Measurements from ENCODE around the gene DHRS2. TPM values are rescaled to one million over a fixed set of nuclear protein-coding genes. Genes with fewer than 3 reads are reported as not detected.

The DHRS2 gene
- total and polyA plus RNA-seq, 5 donors, result not detected

- DNase-seq (no peak), ATAC-seq (no peak)
- Histone ChIP-seq H3K9me3 (ENCODE audit: control insufficient read depth, low read length) (peaks cover 3% of the 10 kb centered on the region), H3K27ac (ENCODE audit: low read length) (no peak overlapping the region), H3K4me3 (ENCODE audit: low read length) (no peak overlapping the region), H3K27me3 (ENCODE audit: control insufficient read depth, insufficient read depth) (no peaks in the 10 kb centered on the region), H3K4me1 (ENCODE audit: control insufficient read depth, insufficient read depth, low read length) (no peaks in the 10 kb centered on the region)
- WGBS, result 88% methylated on average over 3 of the region's 3 CpGs
- intact Hi-C loops (cut with DNase I), result no loop called here
These were observed 11.2 kb upstream of the DHRS2 start for GRCh38 chr14:23624830-23625404.

- ATAC-seq (no peak), DNase-seq (no peak)
- no peaks in the 10 kb centered on the region for H3K27me3 ChIP-seq (ENCODE audit: control insufficient read depth, insufficient read depth)
- H3K27ac ChIP-seq (ENCODE audit: low read length), result no peak overlapping the region
- peaks cover 2% of the 10 kb centered on the region for H3K4me1 ChIP-seq (ENCODE audit: control insufficient read depth, insufficient read depth, low read length)
- intact Hi-C loops (cut with DNase I), result no loop called here
- peaks cover 3% of the 10 kb centered on the region for H3K9me3 ChIP-seq (ENCODE audit: control insufficient read depth, low read length)
- H3K4me3 ChIP-seq (ENCODE audit: low read length), result no peak overlapping the region
These were observed 9.2 kb upstream of the DHRS2 start for GRCh38 chr14:23626946-23627345.

- intact Hi-C loops (cut with DNase I), result no loop called here
- ATAC-seq (no peak), DNase-seq (no peak)
- H3K27me3 ChIP-seq (ENCODE audit: control insufficient read depth, insufficient read depth), result no peaks in the 10 kb centered on the region
- peaks cover 3% of the 10 kb centered on the region for H3K9me3 ChIP-seq (ENCODE audit: control insufficient read depth, low read length)
- H3K4me1 ChIP-seq (ENCODE audit: control insufficient read depth, insufficient read depth, low read length), result peaks cover 2% of the 10 kb centered on the region
- no peak overlapping the region for H3K27ac ChIP-seq (ENCODE audit: low read length)
- WGBS, result 84% methylated on average over 6 of the region's 6 CpGs
- no peak overlapping the region for H3K4me3 ChIP-seq (ENCODE audit: low read length)
These were observed 8.2 kb upstream of the DHRS2 start for GRCh38 chr14:23627961-23628360.

GRCh38 chr14:23629204-23629603, 7.0 kb upstream of the DHRS2 start:
- 38% methylated on average over 2 of the region's 2 CpGs for WGBS
- Histone ChIP-seq H3K4me1 (ENCODE audit: control insufficient read depth, insufficient read depth, low read length) (peaks cover 2% of the 10 kb centered on the region), H3K27ac (ENCODE audit: low read length) (no peak overlapping the region), H3K4me3 (ENCODE audit: low read length) (no peak overlapping the region), H3K9me3 (ENCODE audit: control insufficient read depth, low read length) (no peaks in the 10 kb centered on the region), H3K27me3 (ENCODE audit: control insufficient read depth, insufficient read depth) (no peaks in the 10 kb centered on the region)
- ATAC-seq (no peak), DNase-seq (no peak)
- intact Hi-C loops (cut with DNase I), result no loop called here

GRCh38 chr14:23629832-23630396, 6.2 kb upstream of the DHRS2 start:
- H3K4me3 ChIP-seq (ENCODE audit: low read length), result no peak overlapping the region
- no peaks in the 10 kb centered on the region for H3K9me3 ChIP-seq (ENCODE audit: control insufficient read depth, low read length)
- H3K4me1 ChIP-seq (ENCODE audit: control insufficient read depth, insufficient read depth, low read length), result peaks cover 2% of the 10 kb centered on the region
- no peak for ATAC-seq
- no peak for DNase-seq
- H3K27ac ChIP-seq (ENCODE audit: low read length), result no peak overlapping the region
- no peaks in the 10 kb centered on the region for H3K27me3 ChIP-seq (ENCODE audit: control insufficient read depth, insufficient read depth)
- intact Hi-C loops (cut with DNase I), result loop anchor here in 2 of 4 donors (5.0 to 10.0 kb wide), 2 partner anchors 295 to 297 kb away; no protein-coding TSS in a partner anchor

DNA sequence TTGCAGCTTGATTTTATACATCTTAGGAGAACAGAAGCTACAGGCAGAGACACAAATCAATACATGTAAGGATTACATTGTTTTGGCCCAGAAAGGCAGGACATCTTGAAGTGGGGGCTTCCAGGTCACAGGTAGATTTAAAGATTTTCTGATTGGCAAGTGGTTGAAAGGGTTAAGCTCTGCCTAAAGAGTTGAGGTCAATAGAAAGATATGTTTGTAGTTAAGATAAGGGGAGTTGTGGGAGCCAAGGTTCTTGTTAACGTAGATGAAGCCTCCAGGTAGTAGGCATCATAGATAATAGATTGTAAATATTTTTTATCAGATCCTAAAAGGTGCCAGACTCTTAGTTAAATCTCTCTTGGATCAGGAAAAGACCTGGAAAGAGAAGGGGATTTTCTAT, 5.5 kb upstream of the DHRS2 start:
- Histone ChIP-seq H3K4me3 (ENCODE audit: low read length) (no peak overlapping the region), H3K9me3 (ENCODE audit: control insufficient read depth, low read length) (no peaks in the 10 kb centered on the region), H3K27ac (ENCODE audit: low read length) (no peak overlapping the region), H3K27me3 (ENCODE audit: control insufficient read depth, insufficient read depth) (no peaks in the 10 kb centered on the region), H3K4me1 (ENCODE audit: control insufficient read depth, insufficient read depth, low read length) (peaks cover 2% of the 10 kb centered on the region)
- ATAC-seq (no peak), DNase-seq (no peak)
- WGBS, result 55% methylated on average over 1 of the region's 1 CpG
- intact Hi-C loops (cut with DNase I), result loop anchor here in 2 of 4 donors (5.0 to 10.0 kb wide), 2 partner anchors 294 to 297 kb away; no protein-coding TSS in a partner anchor

- H3K4me1 ChIP-seq (ENCODE audit: control insufficient read depth, insufficient read depth, low read length), result peaks cover 2% of the 10 kb centered on the region
- DNase-seq, result no peak
- no peaks in the 10 kb centered on the region for H3K27me3 ChIP-seq (ENCODE audit: control insufficient read depth, insufficient read depth)
- no peak overlapping the region for H3K4me3 ChIP-seq (ENCODE audit: low read length)
- H3K9me3 ChIP-seq (ENCODE audit: control insufficient read depth, low read length), result no peaks in the 10 kb centered on the region
- intact Hi-C loops (cut with DNase I), result loop anchor here in 2 of 4 donors (5.0 to 10.0 kb wide), 2 partner anchors 294 to 296 kb away; no protein-coding TSS in a partner anchor
- no peak overlapping the region for H3K27ac ChIP-seq (ENCODE audit: low read length)
- ATAC-seq, result no peak
These were observed 4.9 kb upstream of the DHRS2 start for GRCh38 chr14:23631234-23631633.

DNA sequence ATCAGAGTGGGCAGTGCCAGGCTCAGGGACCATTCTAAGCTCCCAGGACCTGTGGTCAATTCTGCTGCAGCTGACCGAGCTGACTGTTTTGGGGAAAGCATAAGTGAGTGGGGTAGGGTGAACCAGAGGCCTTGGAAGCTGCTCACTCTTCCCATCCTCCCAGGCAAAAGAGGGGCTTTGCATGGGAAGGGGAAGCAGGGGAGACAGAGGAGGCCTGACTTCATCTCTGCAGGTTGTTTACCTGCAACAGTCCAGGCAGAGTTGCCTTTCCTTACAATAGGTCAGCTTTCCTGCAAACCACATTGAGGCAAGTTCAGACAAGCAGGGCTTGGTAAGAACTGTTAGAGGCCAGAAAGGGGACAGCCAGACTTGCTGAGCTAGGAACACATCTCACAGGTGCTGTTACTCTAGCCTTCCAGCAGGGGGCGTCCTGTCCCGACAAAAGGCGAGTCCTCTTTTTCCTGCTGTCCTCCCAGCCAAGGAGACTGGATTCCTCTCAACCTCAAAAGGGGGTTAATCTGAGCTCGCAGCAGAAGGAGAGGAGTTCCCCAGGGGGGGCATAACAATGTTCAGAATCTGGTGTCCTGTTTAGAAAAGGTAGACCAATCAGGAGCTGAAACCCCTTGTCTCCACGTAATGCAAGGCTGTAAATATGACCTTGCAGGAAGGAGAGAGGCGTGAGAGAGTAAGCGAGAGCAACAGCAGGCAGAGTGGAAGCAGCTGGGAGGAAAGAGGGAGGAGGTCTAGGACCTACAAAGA, 4.3 kb upstream of the DHRS2 start:
- Histone ChIP-seq H3K9me3 (ENCODE audit: control insufficient read depth, low read length) (no peaks in the 10 kb centered on the region), H3K4me1 (ENCODE audit: control insufficient read depth, insufficient read depth, low read length) (peaks cover 2% of the 10 kb centered on the region), H3K4me3 (ENCODE audit: low read length) (no peak overlapping the region), H3K27ac (ENCODE audit: low read length) (peak overlapping the region; percentile 10), H3K27me3 (ENCODE audit: control insufficient read depth, insufficient read depth) (no peaks in the 10 kb centered on the region)
- intact Hi-C loops (cut with DNase I), result loop anchor here (2.0 to 10.0 kb wide), 3 partner anchors 293 to 297 kb away; no protein-coding TSS in a partner anchor
- DNase-seq (peak; percentile 68 to 83 (median 79)), ATAC-seq (peak; percentile 92)
- 8% methylated on average over 8 of the region's 8 CpGs for WGBS

- H3K27ac ChIP-seq (ENCODE audit: low read length), result no peak overlapping the region
- 33% methylated on average over 4 of the region's 4 CpGs for WGBS
- ATAC-seq, result peak in 1 of 2 donors; percentile 39
These were observed 3.6 kb upstream of the DHRS2 start for GRCh38 chr14:23632461-23633159.

GRCh38 chr14:23633160-23633701, 2.9 kb upstream of the DHRS2 start:
- H3K4me1 ChIP-seq (ENCODE audit: control insufficient read depth, insufficient read depth, low read length), result peaks cover 2% of the 10 kb centered on the region
- intact Hi-C loops (cut with DNase I), result loop anchor here (2.0 to 10.0 kb wide), 3 partner anchors 292 to 296 kb away; no protein-coding TSS in a partner anchor
- ATAC-seq, result peak in 1 of 2 donors; percentile 53
- WGBS, result 69% methylated on average over 4 of the region's 4 CpGs
- H3K27me3 ChIP-seq (ENCODE audit: control insufficient read depth, insufficient read depth), result no peaks in the 10 kb centered on the region
- H3K9me3 ChIP-seq (ENCODE audit: control insufficient read depth, low read length), result no peaks in the 10 kb centered on the region
- no peak for DNase-seq
- H3K27ac ChIP-seq (ENCODE audit: low read length), result no peak overlapping the region
- H3K4me3 ChIP-seq (ENCODE audit: low read length), result no peak overlapping the region

More at GRCh38 chr14:23632461-23633159, 3.6 kb upstream of the DHRS2 start:
- Histone ChIP-seq H3K4me3 (ENCODE audit: low read length) (no peak overlapping the region), H3K4me1 (ENCODE audit: control insufficient read depth, insufficient read depth, low read length) (peaks cover 2% of the 10 kb centered on the region), H3K9me3 (ENCODE audit: control insufficient read depth, low read length) (no peaks in the 10 kb centered on the region), H3K27me3 (ENCODE audit: control insufficient read depth, insufficient read depth) (no peaks in the 10 kb centered on the region)
- DNase-seq, result no peak
- intact Hi-C loops (cut with DNase I), result loop anchor here (2.0 to 10.0 kb wide), 3 partner anchors 292 to 296 kb away; no protein-coding TSS in a partner anchor

Measured in right cardiac atrium (tissue), 5 donors.